Activated effector memory CD4-positive, alpha-beta T cell treated with anti-CD3 and anti-CD28 coated beads, Interleukin-2, amount 50 U/mL, for 16 hours (primary cell): ENCODE data around the gene TTC7B.

Experiments
- DNase-seq: peaks from one replicate; pipeline ENCODE4 v3.0.0-alpha.2; 2020

TTC7B gene

GRCh38 chr14:90773196-90773486 lies 43.1 kb downstream of the TTC7B start:
- DNase-seq = no peak

GRCh38 chr14:90767899-90768298 lies 48.3 kb downstream of the TTC7B start:
- no peak for DNase-seq

DNA sequence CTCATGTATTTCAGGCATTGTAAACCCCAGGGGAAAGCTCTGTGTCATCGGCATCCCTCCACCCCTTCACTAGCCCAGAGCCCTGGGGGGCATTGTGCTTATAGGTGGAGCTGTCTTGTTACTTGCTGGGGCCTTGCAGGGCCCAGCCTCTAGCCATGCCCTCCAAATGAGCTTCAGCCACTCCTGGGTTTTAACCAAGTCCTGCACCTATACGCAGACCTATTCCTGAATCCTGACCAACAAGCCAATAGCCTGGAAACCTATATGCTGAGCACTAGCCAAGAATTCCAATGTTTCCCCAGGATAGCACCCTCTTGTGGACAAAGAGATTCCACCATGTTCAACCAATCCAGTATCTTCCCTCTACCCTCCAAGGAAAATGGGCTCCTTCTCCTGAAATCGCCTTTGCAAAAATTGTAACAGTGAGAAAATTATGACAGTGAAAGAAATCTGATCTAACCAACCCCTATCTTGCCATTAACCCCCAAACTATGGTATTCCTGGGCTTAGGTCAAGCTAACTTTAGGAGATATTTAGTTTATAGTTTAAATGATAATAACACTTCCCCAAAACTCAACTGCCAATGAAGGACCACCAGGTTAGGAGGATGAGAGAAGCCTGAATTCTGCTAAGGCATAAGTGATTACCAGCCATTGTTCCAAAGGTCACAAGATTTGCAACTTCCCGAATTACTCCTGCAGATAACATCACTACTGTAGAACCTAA lies 55.5 kb downstream of the TTC7B start:
- DNase-seq = no peak

- no peak for DNase-seq
Measured at GRCh38 chr14:90760078-90760444, 56.2 kb downstream of the TTC7B start.

- DNase-seq = no peak
Measured at GRCh38 chr14:90759370-90760077, 56.7 kb downstream of the TTC7B start.

GRCh38 chr14:90758959-90759358 lies 57.3 kb downstream of the TTC7B start:
- no peak for DNase-seq

GRCh38 chr14:90758028-90758889 lies 58.0 kb downstream of the TTC7B start:
- DNase-seq = peak; percentile 98

DNA sequence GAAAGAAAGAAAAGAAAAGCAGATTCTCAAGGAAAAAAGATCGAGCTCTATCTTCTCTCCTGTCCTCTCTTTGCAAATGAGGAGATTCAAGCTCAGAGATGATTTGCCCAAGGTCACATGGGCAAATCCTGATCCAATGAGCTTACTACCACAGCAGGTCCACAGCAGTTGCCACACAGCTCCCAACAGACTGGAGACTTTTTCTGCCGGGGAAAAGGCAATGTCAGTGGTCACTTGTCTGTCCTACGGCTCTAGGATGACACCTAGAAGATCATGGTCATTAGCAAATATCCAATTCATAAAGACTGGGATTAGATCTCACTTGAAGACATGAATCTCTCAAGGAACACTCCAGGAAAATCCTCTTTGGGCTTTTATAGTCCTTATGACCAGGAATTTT lies 58.8 kb downstream of the TTC7B start:
- DNase-seq = no peak

- no peak for DNase-seq
Measured at GRCh38 chr14:90756755-90757345, 59.4 kb downstream of the TTC7B start.

- DNase-seq = no peak
Measured at GRCh38 chr14:90755661-90756304, 60.4 kb downstream of the TTC7B start.

GRCh38 chr14:90753456-90754005 lies 62.7 kb downstream of the TTC7B start:
- DNase-seq = no peak

DNA sequence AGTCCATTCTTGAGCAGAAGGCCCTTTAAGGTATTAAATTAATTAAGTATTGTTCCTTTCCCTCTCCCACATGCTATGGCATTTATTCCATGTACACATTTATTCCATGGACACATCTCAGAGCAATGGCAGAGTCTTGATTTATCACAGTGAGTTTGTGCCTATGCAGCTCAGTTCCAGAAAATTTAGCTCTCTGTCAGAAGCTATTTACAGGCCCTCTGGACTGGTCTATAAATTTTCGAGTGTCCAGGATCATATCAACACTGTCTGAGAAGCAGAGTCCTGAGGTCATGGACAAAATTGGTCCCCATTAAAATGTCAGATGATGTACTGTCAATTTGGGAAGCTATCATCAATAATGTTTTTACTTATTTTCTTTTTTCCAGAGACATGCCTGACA lies 65.5 kb downstream of the TTC7B start:
- no peak for DNase-seq

GRCh38 chr14:90750191-90750590 lies 66.0 kb downstream of the TTC7B start:
- no peak for DNase-seq

- DNase-seq = no peak
Measured at GRCh38 chr14:90747909-90748308, 68.3 kb downstream of the TTC7B start.

- DNase-seq = no peak
Measured at GRCh38 chr14:90743826-90744225, 72.4 kb downstream of the TTC7B start.

- DNase-seq = no peak
Measured at GRCh38 chr14:90743425-90743824, 72.8 kb downstream of the TTC7B start.

DNA sequence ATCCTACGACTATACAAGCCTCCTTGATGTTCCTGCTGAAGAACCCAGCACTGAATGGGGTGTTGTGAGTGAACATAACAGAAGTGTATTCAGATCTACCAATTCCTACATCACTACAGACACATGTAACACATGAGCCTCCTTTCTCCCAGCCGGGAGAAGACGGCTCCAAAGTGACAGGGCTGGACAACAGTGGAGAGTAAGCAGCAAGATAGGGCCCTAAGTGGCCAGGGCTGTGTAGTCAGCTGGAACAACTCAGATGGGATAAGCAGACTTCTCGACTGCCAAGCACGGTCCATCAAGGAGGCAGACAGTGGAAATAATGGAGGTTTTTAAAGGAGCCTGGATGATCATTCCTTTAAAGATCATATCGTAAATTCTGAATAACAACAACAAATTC lies 73.5 kb downstream of the TTC7B start:
- no peak for DNase-seq

- no peak for DNase-seq
Measured at GRCh38 chr14:90742252-90742651, 74.0 kb downstream of the TTC7B start.

DNA sequence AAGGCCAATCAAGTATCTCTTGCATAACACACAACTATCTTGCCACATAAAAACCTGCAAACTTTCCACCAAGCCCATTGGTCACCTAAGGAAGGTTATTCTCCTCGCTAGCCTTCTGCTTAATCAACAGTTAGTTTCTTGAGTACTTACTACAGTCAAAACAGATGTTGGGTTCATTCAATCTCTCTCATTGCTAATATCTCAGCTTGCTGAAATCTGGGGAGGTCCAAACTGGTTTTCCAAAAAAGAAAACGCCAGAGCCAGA lies 74.6 kb downstream of the TTC7B start:
- DNase-seq = no peak

DNA sequence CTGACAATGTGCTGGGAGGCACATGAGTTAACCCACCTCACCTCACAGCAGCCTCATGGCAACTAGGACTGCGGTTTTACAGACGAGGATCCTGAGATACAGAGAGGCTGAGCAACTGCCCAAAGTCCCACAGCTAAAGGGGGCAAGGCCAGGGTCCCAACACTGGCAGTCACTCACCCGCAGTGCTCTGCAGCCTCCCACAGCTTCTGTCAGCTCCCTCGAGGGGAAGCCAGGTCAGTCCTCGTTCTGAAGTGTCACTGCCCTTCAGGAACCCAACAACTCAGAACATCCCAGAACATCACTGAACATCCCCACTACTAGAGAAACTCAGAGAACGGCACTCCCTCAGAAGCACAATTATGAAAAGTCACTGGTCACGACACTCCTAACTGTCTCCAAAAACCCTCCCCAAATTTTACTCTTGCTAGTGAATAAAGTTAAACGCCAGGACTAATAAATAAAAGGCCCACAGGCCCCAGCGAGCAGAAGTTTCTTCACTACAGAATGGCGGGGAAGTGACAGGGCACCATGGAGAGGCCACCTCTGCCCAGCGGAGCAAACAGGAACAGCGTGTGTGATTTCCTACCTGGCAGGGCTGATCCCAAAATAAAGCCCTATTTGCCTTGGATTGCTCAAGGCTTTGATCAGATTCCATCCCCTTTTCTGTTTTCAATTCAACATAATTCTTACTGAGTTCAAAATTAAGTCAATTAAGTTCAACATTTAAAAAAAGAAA lies 75.1 kb downstream of the TTC7B start:
- no peak for DNase-seq

DNA sequence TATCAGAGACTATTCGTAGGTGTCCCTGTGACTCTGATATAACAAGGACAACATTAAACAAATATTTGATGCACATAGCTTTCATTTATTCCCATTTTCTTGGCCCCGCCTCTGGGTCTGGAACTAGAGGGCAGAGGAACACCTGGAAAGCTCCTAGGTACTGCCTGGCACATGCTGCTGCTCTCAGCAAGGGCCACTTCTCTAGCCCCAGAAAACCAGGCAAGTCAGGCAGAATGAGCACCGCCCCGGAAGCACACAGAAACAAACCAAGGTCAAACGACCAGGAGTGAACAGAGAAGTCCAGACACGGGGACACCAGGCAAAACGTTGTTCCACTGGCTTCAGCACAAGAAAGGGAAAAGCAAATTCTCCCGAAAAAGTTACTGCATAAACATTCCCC lies 76.1 kb downstream of the TTC7B start:
- DNase-seq = no peak

DNA sequence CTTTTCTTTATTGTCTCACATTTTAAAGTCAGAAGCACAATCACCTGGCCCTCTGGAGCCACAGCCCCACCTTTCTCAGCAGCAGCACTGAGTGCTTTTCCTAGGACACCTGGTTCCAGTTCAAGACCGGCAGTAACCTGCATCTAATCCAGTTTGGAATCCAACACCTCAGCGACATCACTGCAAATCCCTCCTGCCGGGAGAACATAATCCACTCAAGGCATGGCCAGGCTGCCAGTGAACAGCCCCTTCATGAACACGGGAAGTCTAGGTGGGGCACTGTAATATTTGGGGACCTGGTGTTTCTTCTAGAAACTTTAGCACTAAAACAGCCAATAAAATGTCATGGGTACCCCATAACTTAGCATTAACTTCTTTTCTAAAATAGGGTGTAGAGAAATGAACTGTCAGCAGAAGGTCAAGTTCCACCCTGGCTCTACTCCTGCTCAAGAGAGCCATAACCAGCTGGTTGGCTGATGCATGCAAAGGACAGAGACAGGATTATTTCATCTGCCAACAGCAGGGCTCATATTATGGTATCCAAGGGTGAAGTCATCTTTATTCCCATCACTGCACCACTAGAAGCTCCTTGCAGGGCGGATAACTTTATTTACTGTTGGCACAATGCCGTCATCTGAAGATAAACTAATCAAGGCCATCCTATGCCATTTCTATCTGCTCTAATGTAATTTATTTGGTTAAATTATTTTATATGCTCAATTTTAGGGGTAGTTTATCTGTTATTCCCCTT lies 76.7 kb downstream of the TTC7B start:
- no peak for DNase-seq
